GM23338 (cell line): ENCODE data around the gene CRISPLD2.

Experiments used
- EZH2 ChIP-seq: fragments of 200-600 bp; sonication (generic); IDR thresholded peaks from one replicate; pipeline ENCODE4 v1.8.0; 2017; ENCODE audit warnings: antibody characterized with exemption, mild to moderate bottlenecking, low read depth; ENCODE audit not compliant: unreplicated experiment
- JUNB ChIP-seq: IDR thresholded peaks from one replicate; pipeline ENCODE4 v1.6.1; 2016; ENCODE audit warnings: antibody characterized with exemption; ENCODE audit not compliant: unreplicated experiment
- TF ChIP-seq, protein P1 (sequence below), 2 experiments: fragments of 200-600 bp in 1 of 2; sonication (generic) in 1 of 2; conservative IDR thresholded peaks; 2 replicates each; pipeline versions ENCODE4 v1.5.1 to v1.6.1; 2016 to 2017; ENCODE audit warnings: antibody characterized with exemption in 2 of 2, low read depth in 2 of 2, mild to moderate bottlenecking in 2 of 2, moderate library complexity in 1 of 2
- TF ChIP-seq, protein P2 (sequence below): IDR thresholded peaks from one replicate; pipeline ENCODE4 v1.6.1; 2018; ENCODE audit warnings: antibody characterized with exemption; ENCODE audit not compliant: unreplicated experiment

DNA sequence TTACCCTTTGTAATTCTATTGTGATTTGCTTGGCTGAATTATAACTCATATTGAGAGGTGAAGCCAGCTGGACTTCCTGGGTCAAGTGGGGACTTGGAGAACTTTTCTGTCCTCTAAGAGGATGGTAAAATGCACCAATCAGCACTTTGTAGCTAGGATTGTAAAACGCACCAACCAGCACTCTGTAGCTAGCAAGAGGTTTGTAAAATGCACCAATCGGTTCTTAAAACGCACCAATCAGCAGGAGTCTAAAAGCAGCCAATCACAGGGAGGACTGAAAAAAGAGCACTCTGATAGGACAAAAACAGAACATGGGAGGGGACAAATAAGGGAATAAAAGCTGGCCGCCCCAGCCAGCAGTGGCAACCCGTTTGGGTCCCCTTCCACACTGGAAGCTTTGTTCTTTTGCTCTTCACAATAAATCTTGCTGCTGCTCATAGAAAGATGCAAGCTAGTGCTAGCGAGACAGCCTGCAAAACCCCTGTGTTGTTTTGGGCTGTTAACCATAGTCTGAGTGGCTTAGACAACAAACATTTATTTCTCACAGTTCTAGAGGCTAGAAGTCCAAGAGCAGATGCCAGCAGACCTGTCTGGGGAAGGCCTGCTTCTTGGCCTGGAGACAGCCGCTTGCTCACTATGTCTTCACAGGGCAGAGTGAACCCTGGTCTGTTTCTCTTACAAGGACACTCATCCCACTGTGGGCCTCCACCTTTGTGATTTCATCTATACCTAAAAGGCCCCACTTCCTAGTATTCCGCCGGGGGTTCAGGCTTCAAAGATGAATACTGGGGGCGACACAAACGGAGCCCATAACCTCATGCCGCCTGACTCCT, 39.0 kb upstream of the CRISPLD2 start:
- TF ChIP-seq, protein P1, sequence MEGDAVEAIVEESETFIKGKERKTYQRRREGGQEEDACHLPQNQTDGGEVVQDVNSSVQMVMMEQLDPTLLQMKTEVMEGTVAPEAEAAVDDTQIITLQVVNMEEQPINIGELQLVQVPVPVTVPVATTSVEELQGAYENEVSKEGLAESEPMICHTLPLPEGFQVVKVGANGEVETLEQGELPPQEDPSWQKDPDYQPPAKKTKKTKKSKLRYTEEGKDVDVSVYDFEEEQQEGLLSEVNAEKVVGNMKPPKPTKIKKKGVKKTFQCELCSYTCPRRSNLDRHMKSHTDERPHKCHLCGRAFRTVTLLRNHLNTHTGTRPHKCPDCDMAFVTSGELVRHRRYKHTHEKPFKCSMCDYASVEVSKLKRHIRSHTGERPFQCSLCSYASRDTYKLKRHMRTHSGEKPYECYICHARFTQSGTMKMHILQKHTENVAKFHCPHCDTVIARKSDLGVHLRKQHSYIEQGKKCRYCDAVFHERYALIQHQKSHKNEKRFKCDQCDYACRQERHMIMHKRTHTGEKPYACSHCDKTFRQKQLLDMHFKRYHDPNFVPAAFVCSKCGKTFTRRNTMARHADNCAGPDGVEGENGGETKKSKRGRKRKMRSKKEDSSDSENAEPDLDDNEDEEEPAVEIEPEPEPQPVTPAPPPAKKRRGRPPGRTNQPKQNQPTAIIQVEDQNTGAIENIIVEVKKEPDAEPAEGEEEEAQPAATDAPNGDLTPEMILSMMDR (conservative IDR thresholded peaks at IDR 0.05; ENCODE audit: low read depth in 2 of 2): no peak
- TF ChIP-seq JUNB (no peak), EZH2 (no peak)
- TF ChIP-seq, protein P2, sequence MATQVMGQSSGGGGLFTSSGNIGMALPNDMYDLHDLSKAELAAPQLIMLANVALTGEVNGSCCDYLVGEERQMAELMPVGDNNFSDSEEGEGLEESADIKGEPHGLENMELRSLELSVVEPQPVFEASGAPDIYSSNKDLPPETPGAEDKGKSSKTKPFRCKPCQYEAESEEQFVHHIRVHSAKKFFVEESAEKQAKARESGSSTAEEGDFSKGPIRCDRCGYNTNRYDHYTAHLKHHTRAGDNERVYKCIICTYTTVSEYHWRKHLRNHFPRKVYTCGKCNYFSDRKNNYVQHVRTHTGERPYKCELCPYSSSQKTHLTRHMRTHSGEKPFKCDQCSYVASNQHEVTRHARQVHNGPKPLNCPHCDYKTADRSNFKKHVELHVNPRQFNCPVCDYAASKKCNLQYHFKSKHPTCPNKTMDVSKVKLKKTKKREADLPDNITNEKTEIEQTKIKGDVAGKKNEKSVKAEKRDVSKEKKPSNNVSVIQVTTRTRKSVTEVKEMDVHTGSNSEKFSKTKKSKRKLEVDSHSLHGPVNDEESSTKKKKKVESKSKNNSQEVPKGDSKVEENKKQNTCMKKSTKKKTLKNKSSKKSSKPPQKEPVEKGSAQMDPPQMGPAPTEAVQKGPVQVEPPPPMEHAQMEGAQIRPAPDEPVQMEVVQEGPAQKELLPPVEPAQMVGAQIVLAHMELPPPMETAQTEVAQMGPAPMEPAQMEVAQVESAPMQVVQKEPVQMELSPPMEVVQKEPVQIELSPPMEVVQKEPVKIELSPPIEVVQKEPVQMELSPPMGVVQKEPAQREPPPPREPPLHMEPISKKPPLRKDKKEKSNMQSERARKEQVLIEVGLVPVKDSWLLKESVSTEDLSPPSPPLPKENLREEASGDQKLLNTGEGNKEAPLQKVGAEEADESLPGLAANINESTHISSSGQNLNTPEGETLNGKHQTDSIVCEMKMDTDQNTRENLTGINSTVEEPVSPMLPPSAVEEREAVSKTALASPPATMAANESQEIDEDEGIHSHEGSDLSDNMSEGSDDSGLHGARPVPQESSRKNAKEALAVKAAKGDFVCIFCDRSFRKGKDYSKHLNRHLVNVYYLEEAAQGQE: no peak
